Activated CD8-positive, alpha-beta memory T cell treated with anti-CD3 and anti-CD28 coated beads for 4 hours (primary cell): ENCODE data around the gene HIBCH.

Experiments used
- DNase-seq, 2 donors: peaks; one replicate each; pipeline ENCODE4 v3.0.0-alpha.2; 2020; ENCODE audit warnings: low read depth in 2 of 2

HIBCH gene

DNA sequence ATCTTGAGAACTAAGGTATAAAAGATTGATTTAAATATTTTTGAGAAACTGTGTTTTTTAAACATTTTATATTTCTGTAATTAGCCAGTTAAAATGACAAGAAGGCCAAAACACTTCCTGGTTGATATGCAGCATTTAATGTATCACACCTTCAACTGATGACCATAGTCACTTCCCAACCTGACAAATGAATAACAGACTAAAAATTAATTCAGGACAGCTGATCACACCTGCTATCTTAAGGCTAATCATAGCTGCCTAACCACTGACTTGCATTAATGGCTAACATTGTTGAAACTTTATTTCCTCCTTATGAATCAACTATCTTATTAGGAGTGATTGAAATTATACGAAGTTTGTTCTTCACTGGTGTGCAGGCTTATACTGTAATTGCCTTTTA is 131.3 kb downstream of the HIBCH start:
- DNase-seq: no peak

DNA sequence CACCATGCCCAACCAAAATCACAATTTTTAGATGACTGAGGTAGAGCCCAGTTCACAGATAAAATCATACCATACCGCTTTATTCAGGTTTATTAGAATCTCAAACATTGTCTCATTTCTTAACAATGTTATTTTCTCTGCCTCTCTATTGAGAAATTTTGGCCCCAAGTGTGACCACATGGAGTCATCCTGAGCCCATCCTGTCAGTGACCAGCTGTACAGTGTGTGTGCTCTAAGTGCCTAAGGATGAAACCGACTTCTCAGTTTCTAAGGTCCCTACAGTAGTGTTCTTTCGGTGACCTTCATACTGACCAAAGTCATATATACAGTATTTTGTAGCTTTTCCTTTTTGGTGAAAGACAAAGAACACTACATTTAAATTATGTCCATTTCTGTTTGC is 133.4 kb downstream of the HIBCH start:
- no peak for DNase-seq

DNA sequence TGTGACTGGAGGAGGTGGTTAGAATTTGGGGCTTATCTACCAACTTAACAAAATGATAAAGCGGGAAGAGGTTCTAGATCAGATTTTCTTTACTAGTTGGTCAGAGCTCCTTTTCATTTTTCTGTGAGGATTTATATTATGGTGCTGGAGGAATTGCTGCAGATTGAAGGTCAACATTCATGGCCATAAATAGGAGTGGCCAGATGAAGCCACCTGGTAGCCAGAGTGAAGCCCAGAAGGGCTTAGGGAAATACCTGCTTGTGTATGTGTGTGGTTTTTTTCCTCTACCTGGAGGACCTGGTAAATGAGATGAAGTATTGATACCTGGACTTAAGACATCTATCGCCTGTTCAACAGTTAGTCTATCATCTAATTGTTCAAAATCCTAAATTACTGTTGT is 134.2 kb downstream of the HIBCH start:
- no peak for DNase-seq

DNA sequence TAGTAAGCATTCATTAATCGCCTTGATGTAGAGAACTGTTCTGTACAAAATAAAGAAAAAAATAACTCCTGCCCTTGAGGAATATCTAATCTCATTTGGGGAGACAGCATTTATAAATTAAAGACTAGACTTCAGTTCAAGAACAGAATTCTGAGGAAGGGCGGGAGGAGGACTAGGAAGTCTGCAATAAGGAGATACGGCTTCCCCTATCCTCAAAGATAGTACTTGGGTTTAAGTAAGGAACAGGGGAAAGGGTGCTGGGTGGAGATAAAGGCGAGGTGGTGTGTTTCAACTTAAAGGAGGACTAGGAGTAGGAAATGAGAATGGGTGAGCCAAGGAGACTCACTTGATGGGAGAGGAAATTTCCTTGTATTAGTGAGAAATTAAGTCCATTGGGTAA is 135.2 kb downstream of the HIBCH start:
- no peak for DNase-seq

DNA sequence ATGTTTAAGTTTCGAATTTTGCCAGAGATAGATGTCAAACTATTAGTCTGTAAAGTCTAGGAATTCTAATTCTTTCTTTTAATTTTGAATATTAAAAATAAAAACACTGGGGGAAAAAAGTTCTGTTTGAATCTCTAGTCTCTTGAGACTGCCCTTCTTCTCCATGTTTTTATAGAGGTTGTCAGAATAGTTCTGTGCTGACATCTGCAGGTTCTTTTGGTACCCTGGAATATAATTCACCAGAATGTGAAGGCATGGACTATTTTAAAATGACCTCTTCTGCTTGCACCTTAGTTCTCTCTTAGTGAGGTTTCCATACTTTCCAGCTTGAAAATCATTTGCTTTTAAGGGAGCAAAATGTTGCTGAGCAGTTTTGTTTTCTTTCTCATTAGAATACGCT is 136.1 kb downstream of the HIBCH start:
- DNase-seq: no peak

DNA sequence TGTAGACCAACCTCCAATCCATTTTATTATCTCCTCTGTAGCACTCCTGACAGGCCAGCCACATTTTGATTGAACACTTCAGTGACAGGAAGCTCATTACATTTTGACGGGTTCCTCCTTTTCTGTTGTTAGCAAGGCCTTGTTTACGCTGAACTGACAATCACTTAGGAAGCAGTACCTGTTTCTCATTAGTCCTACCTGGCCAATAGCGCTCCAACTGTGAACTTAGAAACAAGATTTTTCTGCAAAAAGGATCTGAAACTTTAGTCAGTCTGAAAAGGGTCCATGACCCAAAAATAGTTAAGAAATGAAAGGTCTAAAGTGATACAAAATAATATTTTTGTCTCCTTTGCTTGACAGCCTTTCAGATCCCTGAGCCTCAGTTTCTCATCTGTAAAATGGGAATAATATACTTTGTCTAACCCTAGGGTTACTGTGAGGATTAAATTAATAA is 137.5 kb downstream of the HIBCH start:
- DNase-seq: no peak

DNA sequence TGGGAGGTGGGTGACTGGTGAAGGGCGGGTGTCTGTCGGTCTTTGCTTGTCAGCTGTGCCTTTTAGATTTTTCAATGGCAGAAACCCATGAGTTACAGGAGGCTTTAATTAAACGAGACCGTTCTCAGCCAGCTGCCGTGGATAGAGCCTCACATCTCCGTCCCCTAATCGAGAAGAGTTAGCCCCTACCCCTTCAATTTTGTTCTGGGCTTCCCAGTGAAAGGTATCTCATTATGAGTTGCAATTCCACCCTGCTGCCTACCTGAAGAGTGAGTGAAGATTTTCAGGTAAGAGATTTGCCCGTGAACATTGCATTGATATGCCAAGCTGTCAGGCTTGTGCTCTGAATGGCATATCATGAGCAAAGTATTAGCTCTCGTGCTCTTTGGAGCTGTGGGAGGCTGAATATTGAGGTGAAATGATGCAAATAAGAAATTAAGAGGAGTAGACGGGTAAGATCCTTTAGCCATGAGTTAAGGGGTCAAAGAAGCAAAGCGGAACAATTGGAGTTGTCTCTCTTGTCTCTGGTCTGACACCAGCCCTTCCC is 138.4 kb downstream of the HIBCH start:
- DNase-seq: no peak

DNA sequence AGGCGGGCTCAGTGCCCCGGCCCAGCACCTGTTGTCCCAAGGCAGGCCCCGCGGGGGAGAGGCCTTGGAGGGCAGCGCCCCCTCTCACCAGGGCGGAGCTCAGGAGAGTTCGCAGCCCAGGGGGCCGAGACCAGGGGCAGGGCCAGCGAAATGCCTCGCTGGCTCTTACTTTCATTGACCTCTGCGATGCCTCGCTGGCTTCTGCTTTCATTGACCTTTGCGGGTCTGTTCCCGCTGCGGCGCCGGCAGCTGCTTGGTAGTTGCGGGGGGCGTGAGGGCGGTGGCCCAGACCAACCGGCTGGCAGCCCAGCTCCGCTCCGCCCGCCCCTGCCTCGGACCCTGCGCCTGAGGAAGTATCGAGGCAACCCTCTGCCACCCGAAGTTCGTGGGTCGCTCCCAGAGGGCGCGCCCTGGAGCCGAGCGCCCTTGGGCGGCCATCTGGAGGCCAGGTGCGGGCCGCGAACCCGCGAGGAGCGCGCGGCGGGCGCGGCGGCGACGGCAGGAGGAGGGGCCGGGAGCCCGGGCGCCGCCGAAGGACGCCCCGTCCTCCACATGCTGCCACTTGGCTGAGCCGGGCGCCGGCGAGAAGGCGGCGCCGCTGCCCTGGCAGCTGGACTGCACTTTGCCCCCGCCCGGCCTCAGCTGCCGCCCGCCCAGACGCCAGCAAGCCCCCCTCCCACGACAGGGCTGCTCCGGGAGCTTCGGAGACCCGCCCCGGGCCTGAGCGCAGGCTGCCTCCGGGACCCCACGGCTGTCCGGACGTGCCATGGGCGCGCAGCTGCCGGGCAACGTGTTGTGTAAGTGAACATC is 139.1 kb downstream of the HIBCH start:
- DNase-seq: no peak

DNA sequence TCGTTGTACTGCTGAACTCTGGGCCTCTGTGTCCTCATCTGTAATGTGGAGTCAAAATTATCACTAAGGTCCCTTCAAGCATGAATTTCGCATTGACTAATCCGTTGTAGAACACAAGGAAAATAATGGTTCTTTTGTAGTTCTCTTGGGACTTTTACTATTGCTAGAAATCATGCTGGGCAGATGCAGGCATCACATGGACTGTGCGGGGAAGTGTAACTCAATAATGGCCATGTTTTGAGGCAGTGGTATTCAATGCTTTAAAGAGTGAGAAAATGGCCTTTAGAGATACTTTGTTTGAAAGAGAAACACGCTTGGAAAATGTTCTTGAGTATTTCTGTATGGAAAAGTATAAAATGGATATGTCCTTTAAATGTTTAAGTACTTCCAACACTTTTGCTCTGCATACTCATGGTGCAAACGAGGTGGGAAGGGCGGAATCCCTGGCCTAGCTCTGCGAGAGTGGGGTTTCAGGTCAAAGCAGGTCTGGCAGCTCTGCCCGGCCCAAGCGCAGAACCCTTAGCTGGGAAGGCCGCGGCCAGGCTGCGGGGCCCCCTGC is 139.8 kb downstream of the HIBCH start:
- no peak for DNase-seq

DNA sequence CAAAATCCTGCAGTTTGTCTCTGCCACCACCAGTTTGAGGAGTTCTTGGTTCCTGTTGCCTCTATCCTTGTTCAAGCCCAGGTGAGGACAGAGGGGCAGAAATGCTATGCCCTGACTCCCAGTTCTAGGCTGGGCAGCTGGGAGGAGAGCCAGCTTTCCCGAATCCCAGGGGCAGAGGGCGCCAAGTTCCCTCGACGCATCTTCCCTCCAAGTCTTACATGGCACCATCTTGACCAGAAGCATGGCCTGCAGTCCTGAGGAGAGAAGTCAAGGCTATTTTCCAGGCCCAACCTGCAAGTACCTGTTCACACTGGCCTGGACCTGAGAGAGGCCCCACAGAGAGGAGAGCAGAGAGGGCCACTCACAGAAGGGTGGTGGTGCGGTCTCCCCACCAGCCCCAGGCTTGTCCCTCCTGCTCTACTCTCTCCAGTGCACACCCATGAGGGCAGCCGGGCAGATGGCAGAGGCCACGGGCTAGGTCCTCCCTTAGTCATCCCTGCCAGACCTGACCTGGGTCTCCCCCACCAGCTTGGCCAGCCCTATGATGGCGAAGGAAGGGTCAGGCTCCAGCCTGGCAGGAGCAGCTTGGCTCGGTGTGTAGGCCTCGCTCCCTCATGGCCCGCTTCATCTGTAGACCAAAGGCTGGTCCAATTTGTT is 141.4 kb downstream of the HIBCH start:
- no peak for DNase-seq

DNA sequence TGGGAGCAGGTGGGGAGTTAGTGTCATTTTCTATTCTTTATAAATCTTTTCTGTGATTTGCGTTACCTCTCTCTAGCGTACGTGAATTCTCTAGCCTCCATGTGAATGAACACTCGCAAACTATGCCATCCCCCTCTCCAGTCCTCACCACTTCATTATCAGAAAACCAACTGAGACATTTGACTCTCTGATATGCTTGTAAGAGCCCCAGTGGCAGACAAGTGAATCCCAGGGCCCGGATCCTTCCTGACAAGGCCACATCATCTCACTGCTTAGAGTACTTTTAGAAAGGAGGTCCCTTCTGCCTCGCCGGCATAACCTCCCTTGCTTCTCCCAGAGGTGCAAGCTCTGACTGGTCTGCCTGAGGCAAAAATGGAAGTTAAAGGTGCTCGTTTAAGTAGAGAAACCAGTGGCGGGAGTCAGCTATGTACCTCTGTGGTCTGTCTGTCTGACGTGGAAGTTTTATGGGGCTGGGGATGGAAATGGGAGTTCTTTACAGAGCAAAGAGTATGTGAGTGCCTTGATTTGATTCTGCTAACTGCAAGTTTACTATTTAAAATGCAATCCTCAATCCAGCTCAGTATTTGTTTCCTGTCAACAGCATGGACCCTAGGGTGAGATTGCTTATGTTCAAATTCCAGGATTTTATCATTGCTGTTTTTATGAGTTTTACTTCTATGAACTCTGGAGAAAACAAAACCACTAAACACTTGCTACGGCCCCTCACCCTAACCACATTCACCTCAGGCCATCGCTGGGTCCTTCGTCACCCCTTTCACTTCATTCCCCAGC is 142.2 kb downstream of the HIBCH start:
- DNase-seq: no peak

DNA sequence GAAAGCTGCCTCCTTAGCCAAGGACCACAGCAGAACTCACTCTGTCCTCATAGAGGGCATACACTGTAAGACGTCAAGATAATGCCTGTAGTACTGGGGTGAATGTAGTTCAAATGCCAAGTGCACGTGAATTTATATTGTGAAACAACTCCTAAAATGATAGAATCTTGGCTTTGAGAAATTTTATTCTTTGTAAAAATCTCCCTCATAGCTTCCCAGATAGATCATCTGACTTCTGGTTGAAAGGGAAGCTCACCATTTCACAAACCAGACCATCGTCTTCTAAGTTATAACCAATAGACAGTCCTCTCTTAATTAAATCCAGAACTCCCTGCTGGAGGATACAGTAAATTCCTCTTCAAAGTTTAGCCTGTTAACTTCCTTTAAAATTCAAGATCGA is 146.2 kb downstream of the HIBCH start:
- no peak for DNase-seq

DNA sequence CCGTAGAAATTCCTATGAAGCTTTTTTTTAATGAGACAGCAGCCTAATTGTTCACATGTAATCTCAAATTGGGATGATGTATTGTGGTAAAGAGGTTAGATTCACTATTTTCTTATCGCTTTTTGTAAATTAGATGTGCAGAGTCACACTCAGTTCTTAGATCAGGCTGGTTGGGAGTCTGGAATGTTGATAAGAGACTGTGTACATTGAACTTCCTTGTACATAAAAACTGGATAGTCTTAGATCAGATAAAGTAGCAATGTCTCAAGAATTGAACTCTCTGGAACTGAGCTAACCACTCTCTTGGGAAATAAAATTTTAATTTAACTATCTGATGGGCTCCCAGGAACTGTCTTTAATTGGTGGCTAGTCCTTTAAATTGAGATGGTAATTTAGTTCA is 149.0 kb downstream of the HIBCH start:
- DNase-seq: no peak

DNA sequence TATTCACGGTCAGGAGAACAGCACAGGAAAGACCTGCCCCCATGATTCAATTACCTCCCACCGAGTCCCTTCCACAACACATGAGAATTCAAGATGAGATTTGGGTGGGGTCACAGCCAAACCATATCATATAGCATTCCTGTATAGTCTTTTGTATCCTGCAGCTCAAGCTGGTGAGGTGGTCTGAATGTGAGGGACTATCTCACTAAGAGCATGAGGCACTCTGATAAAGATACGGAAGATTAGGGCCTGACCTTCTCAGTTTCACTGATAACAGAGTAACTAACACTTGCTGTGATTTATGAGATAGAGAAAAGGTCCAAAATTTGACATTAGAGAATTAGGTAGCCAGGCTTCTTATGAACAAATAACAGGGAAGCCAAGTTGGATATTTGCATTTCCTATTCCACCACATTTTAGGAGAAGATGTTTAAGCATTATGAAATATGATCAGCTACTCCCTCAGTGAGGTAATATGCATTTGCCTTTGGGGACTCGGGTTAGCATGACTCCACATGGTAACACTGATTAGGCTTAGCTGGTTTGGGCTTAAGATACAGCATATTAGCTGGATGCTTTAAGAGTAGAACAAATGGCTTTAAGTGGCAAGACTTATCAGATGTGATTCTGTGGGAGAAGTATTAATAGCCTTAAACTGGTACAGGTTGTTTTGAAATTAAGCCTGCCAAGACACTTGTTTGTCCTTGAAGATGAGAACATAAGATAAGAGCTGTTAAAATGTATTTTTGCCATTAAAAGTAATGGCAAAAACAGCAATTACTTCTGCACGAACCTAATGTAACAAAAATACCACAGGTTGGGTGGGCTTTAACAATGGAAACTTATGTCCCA is 150.2 kb downstream of the HIBCH start:
- no peak for DNase-seq

DNA sequence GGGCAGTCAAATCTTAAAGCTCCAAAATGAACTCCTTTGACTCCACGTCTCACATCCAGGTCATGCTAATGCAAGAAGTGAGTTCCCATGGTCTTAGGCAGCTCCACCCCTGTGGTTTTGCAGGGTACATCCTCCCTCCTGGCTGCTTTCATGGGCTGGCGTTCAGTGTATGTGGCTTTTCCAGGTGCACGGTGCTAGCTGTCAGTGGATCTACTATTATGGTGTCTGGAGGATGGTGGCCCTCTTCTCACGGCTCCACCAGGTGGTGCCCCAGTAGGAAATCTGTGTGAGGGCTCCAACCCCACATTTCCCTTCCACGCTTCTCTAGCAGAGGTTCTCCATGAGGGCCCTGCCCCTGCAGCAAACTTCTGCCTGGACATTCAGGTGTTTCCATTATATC is 151.9 kb downstream of the HIBCH start:
- no peak for DNase-seq

DNA sequence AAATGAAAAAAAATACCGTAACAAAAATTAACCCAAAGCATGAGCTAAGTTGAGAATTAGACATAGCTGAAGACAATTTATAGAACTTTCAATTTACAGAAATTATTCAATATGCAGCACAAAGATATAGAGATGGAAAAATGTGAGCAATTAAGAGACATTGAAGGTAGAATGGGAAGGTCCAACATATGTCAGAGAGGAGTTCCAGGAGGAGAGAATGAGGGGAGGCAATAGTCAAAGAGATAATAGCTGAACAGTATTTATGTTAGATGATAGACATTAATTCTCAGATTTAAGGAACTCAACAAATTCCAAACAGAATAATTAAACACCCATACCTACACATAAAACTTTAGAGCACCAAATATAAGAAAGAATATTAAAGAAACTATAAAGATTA is 154.1 kb downstream of the HIBCH start:
- DNase-seq: no peak

DNA sequence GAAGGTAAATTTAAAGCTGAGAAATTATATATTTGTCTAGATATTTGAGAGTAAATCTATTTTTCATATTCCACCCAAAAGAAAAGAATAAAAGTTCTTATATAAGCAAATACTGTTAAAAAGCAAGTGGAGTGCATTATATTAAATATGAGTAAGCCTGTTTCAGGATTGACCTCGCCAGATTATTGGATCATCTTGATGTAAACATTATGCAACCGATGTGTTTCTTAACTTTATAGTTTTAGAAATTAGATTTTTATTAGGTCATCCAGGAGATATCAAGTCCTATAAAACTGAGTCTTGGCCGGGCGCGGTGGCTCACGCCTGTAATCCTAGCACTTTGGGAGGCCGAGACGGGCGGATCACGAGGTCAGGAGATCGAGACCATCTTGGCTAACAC is 156.8 kb downstream of the HIBCH start:
- no peak for DNase-seq

DNA sequence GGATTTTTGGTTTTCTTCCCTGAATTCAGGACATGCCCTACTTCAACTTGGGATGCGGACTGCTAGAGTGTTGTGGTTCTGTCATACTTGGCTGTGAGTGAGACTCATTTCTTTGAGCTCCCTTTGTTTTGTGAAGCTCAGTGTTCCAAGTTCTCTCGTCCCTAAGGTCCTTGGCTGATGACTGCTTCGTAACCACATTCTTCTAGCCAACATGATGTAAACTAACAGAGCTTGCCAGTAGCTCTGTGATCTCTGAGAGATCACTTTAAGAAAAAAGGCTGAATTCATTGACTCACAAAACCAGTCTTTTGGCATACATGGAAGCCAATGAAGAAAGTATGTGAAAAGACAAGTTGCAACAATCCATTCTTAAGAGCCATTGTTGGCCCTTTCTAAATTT is 160.2 kb downstream of the HIBCH start:
- DNase-seq: no peak

DNA sequence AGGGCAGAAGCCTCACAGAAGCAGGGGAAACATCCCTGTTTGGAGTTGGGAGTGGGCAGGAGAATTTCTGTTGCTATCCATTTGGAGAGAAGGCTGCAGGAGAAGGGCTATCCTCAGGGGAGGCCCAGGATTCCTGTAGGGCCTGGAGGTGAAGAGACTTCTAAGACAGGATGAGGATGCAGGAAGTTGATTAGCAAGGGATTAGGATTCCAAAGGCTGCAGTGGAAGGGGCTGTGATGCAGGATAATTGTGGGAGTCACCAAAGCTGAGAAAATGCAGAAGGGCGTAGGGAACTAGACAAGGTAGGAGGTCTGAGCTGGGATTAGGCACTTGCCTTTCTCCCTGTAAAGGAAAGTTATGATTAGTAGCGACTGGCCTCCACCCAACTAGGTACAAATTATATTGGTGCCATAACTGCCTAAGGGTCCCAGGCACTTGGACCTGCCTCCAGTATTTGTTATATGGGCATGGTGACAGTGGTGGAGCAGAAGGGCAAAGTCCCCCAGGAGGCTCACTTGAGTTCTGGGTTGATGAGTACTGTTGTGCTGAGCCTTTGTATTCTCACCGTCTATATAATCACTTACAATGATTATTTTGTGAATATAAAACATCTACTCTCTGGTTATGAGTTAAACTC is 160.7 kb downstream of the HIBCH start:
- DNase-seq: no peak
